CD4-positive, alpha-beta T cell treated with Interleukin-4 for 4 hours (primary cell): ENCODE measurements around the gene C1orf115.
"Not testable (repeated sequence)": the region's sequence is repeated elsewhere in the genome, so short reads cannot be mapped to it uniquely, and the experiment has no call there.

ENCODE experiments used
- DNase-seq: peaks from one replicate; pipeline ENCODE4 v3.0.0-alpha.2; 2020

Gene C1orf115

GRCh38 chr1:220690140-220691052, at the start of gene C1orf115:
Gene C1orf115 (plus strand): TSS chr1:220690363. CDS start chr1:220690403, 40 bp downstream.
- DNase-seq: peak; percentile 57

GRCh38 chr1:220642285-220642684, 47.9 kb upstream of the C1orf115 start:
- no peak for DNase-seq

- DNase-seq: no peak
These were observed 37.2 kb upstream of the C1orf115 start for GRCh38 chr1:220652995-220653394.

GRCh38 chr1:220655509-220655908, 34.7 kb upstream of the C1orf115 start:
- no peak for DNase-seq

GRCh38 chr1:220655961-220656740, 34.0 kb upstream of the C1orf115 start:
- no peak for DNase-seq

GRCh38 chr1:220666349-220666748, 23.8 kb upstream of the C1orf115 start:
- DNase-seq: no peak

GRCh38 chr1:220669005-220669404, 21.2 kb upstream of the C1orf115 start:
- no peak for DNase-seq

GRCh38 chr1:220670365-220670764, 19.8 kb upstream of the C1orf115 start:
- no peak for DNase-seq

GRCh38 chr1:220673921-220674320, 16.2 kb upstream of the C1orf115 start:
- no peak for DNase-seq

GRCh38 chr1:220677251-220677650, 12.9 kb upstream of the C1orf115 start:
- DNase-seq: no peak

- peak; percentile 28 for DNase-seq
These were observed 10.0 kb upstream of the C1orf115 start for GRCh38 chr1:220680085-220680687.

- no peak for DNase-seq
These were observed 8.8 kb upstream of the C1orf115 start for GRCh38 chr1:220681220-220681880.

GRCh38 chr1:220682901-220683576, 7.1 kb upstream of the C1orf115 start:
- DNase-seq: no peak

GRCh38 chr1:220683716-220684115, 6.4 kb upstream of the C1orf115 start:
- DNase-seq: not testable (repeated sequence)

GRCh38 chr1:220684890-220685289, 5.3 kb upstream of the C1orf115 start:
- no peak for DNase-seq

- DNase-seq: no peak
These were observed 4.3 kb upstream of the C1orf115 start for GRCh38 chr1:220685879-220686278.

- DNase-seq: no peak
These were observed 2.4 kb upstream of the C1orf115 start for GRCh38 chr1:220687809-220688208.

GRCh38 chr1:220689666-220690065, 497 bp upstream of the C1orf115 start:
- DNase-seq: no peak

- DNase-seq: no peak
These were observed 1.0 kb downstream of the C1orf115 start for GRCh38 chr1:220691053-220691684.

GRCh38 chr1:220692436-220693228, 2.5 kb downstream of the C1orf115 start:
- DNase-seq: no peak

GRCh38 chr1:220694866-220695382, 4.8 kb downstream of the C1orf115 start:
- DNase-seq: no peak
